Hypothalamus (tissue), 51 donors: ENCODE results near the gene DNM3.

Experiments
- DNase-seq, 51 donors: peaks; one replicate each; lab custom pipeline; 2025; lab: John Stamatoyannopoulos, UW

DNM3 gene

GRCh38 chr1:172398970-172399755, 557.9 kb downstream of the DNM3 start:
- DNase-seq: peak in 29 of 51 donors; percentile 4 to 79 (median 32)

GRCh38 chr1:172399756-172400721, 558.7 kb downstream of the DNM3 start:
- DNase-seq: peak in 1 of 51 donors; percentile 15

- DNase-seq: no peak
Observed at GRCh38 chr1:172400722-172401105, 559.4 kb downstream of the DNM3 start.

- DNase-seq: no peak
Observed at GRCh38 chr1:172401477-172401876, 560.2 kb downstream of the DNM3 start.

GRCh38 chr1:172401892-172402291, 560.6 kb downstream of the DNM3 start:
- DNase-seq: no peak

- no peak for DNase-seq
Observed at GRCh38 chr1:172402878-172403569, 561.7 kb downstream of the DNM3 start.

- no peak for DNase-seq
Observed at GRCh38 chr1:172404121-172404520, 562.8 kb downstream of the DNM3 start.

- no peak for DNase-seq
Observed at GRCh38 chr1:172405912-172406311, 564.6 kb downstream of the DNM3 start.

- DNase-seq: no peak
Observed at GRCh38 chr1:172406968-172407367, 565.7 kb downstream of the DNM3 start.

- DNase-seq: no peak
Observed at GRCh38 chr1:172408958-172409357, 567.7 kb downstream of the DNM3 start.

GRCh38 chr1:172410027-172410426, 568.7 kb downstream of the DNM3 start:
- DNase-seq: no peak

GRCh38 chr1:172411791-172412338, 570.6 kb downstream of the DNM3 start:
- no peak for DNase-seq

- DNase-seq: no peak
Observed at GRCh38 chr1:172414331-172414730, 573.0 kb downstream of the DNM3 start.

GRCh38 chr1:172416496-172417035, 575.3 kb downstream of the DNM3 start:
- no peak for DNase-seq

GRCh38 chr1:172417557-172417956, 576.3 kb downstream of the DNM3 start:
- no peak for DNase-seq

GRCh38 chr1:172420385-172420784, 579.1 kb downstream of the DNM3 start, which contains the start of gene C1orf105:
C1orf105 (plus strand) TSS chr1:172420685; CDS start chr1:172420886, 201 bp downstream.
- no peak for DNase-seq

GRCh38 chr1:172421974-172422604, 580.8 kb downstream of the DNM3 start:
- DNase-seq: peak in 27 of 51 donors; percentile 3 to 63 (median 21)

GRCh38 chr1:172423336-172423735, 582.0 kb downstream of the DNM3 start:
- no peak for DNase-seq

- no peak for DNase-seq
Observed at GRCh38 chr1:172425339-172425738, 584.0 kb downstream of the DNM3 start.

- no peak for DNase-seq
Observed at GRCh38 chr1:172427191-172427590, 585.9 kb downstream of the DNM3 start.
